SJSA1 (cell line): Measurements from ENCODE around the gene ERC2. TPM values are rescaled to one million over a fixed set of nuclear protein-coding genes. Genes with fewer than 3 reads are reported as not detected.

Experiments used
- DNase-seq, 2 experiments: peaks; one replicate each; pipeline ENCODE4 v3.0.0-alpha.2; 2015 to 2020; ENCODE audit warnings: low spot score in 2 of 2, low read depth in 1 of 2
- H3K27ac ChIP-seq: fragments of 250-450 bp; sonication (Bioruptor Pico); 2 replicates; pipeline ENCODE4 v1.5.1; 2020; ENCODE audit warnings: mild to moderate bottlenecking, moderate library complexity
- H3K27me3 ChIP-seq: fragments of 250-450 bp; sonication (Bioruptor Pico); replicated peaks from 2 replicates; pipeline ENCODE4 v1.5.1; 2020; ENCODE audit warnings: mild to moderate bottlenecking, moderate library complexity
- H3K36me3 ChIP-seq: fragments of 250-450 bp; sonication (Bioruptor Pico); 2 replicates; pipeline ENCODE4 v1.5.1; 2020; ENCODE audit warnings: mild to moderate bottlenecking
- H3K4me1 ChIP-seq: fragments of 250-450 bp; sonication (Bioruptor Pico); replicated peaks from 2 replicates; pipeline ENCODE4 v1.6.1; 2021; ENCODE audit warnings: mild to moderate bottlenecking
- H3K4me3 ChIP-seq: fragments of 250-450 bp; sonication (Bioruptor Pico); 2 replicates; pipeline ENCODE4 v1.5.1; 2020; ENCODE audit warnings: mild to moderate bottlenecking
- H3K9me3 ChIP-seq: fragments of 250-450 bp; sonication (Bioruptor Pico); replicated peaks from 2 replicates; pipeline ENCODE4 v1.5.1; 2020; ENCODE audit warnings: mild to moderate bottlenecking
- total RNA-seq: library from RNA; depleted of rRNA; stranded (reverse); fragments of >200 nt; shearing (Covaris generic); gene quantifications from 2 replicates; pipeline ENCODE4 v1.2.3, GENCODE V29; 2014

ERC2 gene
- total RNA-seq, 1 experiment from 2014 or later = 0.13 TPM

GRCh38 chr3:56304069-56304468 is 164.2 kb downstream of the ERC2 start:
- Histone ChIP-seq H3K27me3 (no peaks in the 10 kb centered on the region), H3K4me3 (no peak overlapping the region), H3K4me1 (peaks cover 5% of the 10 kb centered on the region), H3K36me3 (no peaks in the 10 kb centered on the region), H3K27ac (no peak overlapping the region), H3K9me3 (no peaks in the 10 kb centered on the region)
- no peak for DNase-seq

- H3K27me3 ChIP-seq = no peaks in the 10 kb centered on the region
- H3K27ac ChIP-seq = no peak overlapping the region
- H3K9me3 ChIP-seq = no peaks in the 10 kb centered on the region
- H3K4me3 ChIP-seq = no peak overlapping the region
- peak; percentile 28 to 49 for DNase-seq
- no peaks in the 10 kb centered on the region for H3K36me3 ChIP-seq
- peaks cover 5% of the 10 kb centered on the region for H3K4me1 ChIP-seq
These were observed 164.8 kb downstream of the ERC2 start for GRCh38 chr3:56303487-56303886.

- Histone ChIP-seq H3K9me3 (no peaks in the 10 kb centered on the region), H3K36me3 (no peaks in the 10 kb centered on the region), H3K27me3 (no peaks in the 10 kb centered on the region), H3K27ac (no peak overlapping the region), H3K4me1 (peaks cover 5% of the 10 kb centered on the region), H3K4me3 (no peak overlapping the region)
- DNase-seq = no peak
These were observed 165.8 kb downstream of the ERC2 start for GRCh38 chr3:56302417-56302816.

- H3K9me3 ChIP-seq = no peaks in the 10 kb centered on the region
- no peaks in the 10 kb centered on the region for H3K36me3 ChIP-seq
- no peaks in the 10 kb centered on the region for H3K27me3 ChIP-seq
- no peak overlapping the region for H3K4me3 ChIP-seq
- no peak overlapping the region for H3K27ac ChIP-seq
- DNase-seq = no peak
- H3K4me1 ChIP-seq = no peaks in the 10 kb centered on the region
These were observed 170.9 kb downstream of the ERC2 start for GRCh38 chr3:56297281-56297840.

- no peaks in the 10 kb centered on the region for H3K9me3 ChIP-seq
- no peaks in the 10 kb centered on the region for H3K36me3 ChIP-seq
- H3K4me1 ChIP-seq = peaks cover 6% of the 10 kb centered on the region
- no peak for DNase-seq
- no peak overlapping the region for H3K27ac ChIP-seq
- H3K27me3 ChIP-seq = no peaks in the 10 kb centered on the region
- H3K4me3 ChIP-seq = no peak overlapping the region
These were observed 171.9 kb downstream of the ERC2 start for GRCh38 chr3:56296361-56296760.

GRCh38 chr3:56295161-56295560 is 173.1 kb downstream of the ERC2 start:
- DNase-seq = no peak
- no peak overlapping the region for H3K27ac ChIP-seq

GRCh38 chr3:56294286-56294685 is 174.0 kb downstream of the ERC2 start:
- Histone ChIP-seq H3K9me3 (no peaks in the 10 kb centered on the region), H3K27ac (no peak overlapping the region), H3K27me3 (no peaks in the 10 kb centered on the region), H3K4me3 (no peak overlapping the region), H3K4me1 (peaks cover 14% of the 10 kb centered on the region), H3K36me3 (no peaks in the 10 kb centered on the region)
- no peak for DNase-seq

More at GRCh38 chr3:56295161-56295560, 173.1 kb downstream of the ERC2 start:
- peaks cover 14% of the 10 kb centered on the region for H3K4me1 ChIP-seq
- no peaks in the 10 kb centered on the region for H3K9me3 ChIP-seq
- no peaks in the 10 kb centered on the region for H3K27me3 ChIP-seq
- no peak overlapping the region for H3K4me3 ChIP-seq
- H3K36me3 ChIP-seq = no peaks in the 10 kb centered on the region

- Histone ChIP-seq H3K27me3 (no peaks in the 10 kb centered on the region), H3K4me1 (peaks cover 14% of the 10 kb centered on the region), H3K9me3 (no peaks in the 10 kb centered on the region), H3K36me3 (no peaks in the 10 kb centered on the region), H3K4me3 (no peak overlapping the region), H3K27ac (peak overlapping the region; percentile 36)
- DNase-seq = peak in 1 of 2 experiments; percentile 9
These were observed 176.3 kb downstream of the ERC2 start for GRCh38 chr3:56291953-56292352.

GRCh38 chr3:56291244-56291680 is 177.0 kb downstream of the ERC2 start:
- no peaks in the 10 kb centered on the region for H3K36me3 ChIP-seq
- H3K4me1 ChIP-seq = peaks cover 14% of the 10 kb centered on the region
- no peaks in the 10 kb centered on the region for H3K9me3 ChIP-seq
- H3K27ac ChIP-seq = peak overlapping the region; percentile 36; the same call in 1 of the 2 replicates
- DNase-seq = peak; percentile 62 to 85
- H3K4me3 ChIP-seq = no peak overlapping the region
- no peaks in the 10 kb centered on the region for H3K27me3 ChIP-seq

- no peaks in the 10 kb centered on the region for H3K9me3 ChIP-seq
- no peak for DNase-seq
- no peak overlapping the region for H3K27ac ChIP-seq
- H3K36me3 ChIP-seq = no peaks in the 10 kb centered on the region
- H3K4me1 ChIP-seq = peaks cover 14% of the 10 kb centered on the region
- H3K4me3 ChIP-seq = no peak overlapping the region
- no peaks in the 10 kb centered on the region for H3K27me3 ChIP-seq
These were observed 177.9 kb downstream of the ERC2 start for GRCh38 chr3:56290374-56290773.

GRCh38 chr3:56288258-56288657 is 180.0 kb downstream of the ERC2 start:
- H3K27me3 ChIP-seq = no peaks in the 10 kb centered on the region
- no peak overlapping the region for H3K27ac ChIP-seq
- peaks cover 15% of the 10 kb centered on the region for H3K4me1 ChIP-seq
- no peak for DNase-seq
- H3K36me3 ChIP-seq = no peaks in the 10 kb centered on the region
- H3K9me3 ChIP-seq = no peaks in the 10 kb centered on the region
- no peak overlapping the region for H3K4me3 ChIP-seq

GRCh38 chr3:56282341-56282740 is 185.9 kb downstream of the ERC2 start:
- no peaks in the 10 kb centered on the region for H3K27me3 ChIP-seq
- H3K4me3 ChIP-seq = no peak overlapping the region
- peak overlapping the region; percentile 54 for H3K27ac ChIP-seq
- peaks cover 16% of the 10 kb centered on the region for H3K4me1 ChIP-seq
- no peaks in the 10 kb centered on the region for H3K36me3 ChIP-seq
- no peaks in the 10 kb centered on the region for H3K9me3 ChIP-seq
- peak; percentile 44 to 70 for DNase-seq

GRCh38 chr3:56277236-56277635 is 191.0 kb downstream of the ERC2 start:
- no peaks in the 10 kb centered on the region for H3K9me3 ChIP-seq

GRCh38 chr3:56275120-56275519 is 193.1 kb downstream of the ERC2 start:
- no peak overlapping the region for H3K27ac ChIP-seq
- H3K36me3 ChIP-seq = no peaks in the 10 kb centered on the region
- no peak overlapping the region for H3K4me3 ChIP-seq
- no peaks in the 10 kb centered on the region for H3K27me3 ChIP-seq
- no peaks in the 10 kb centered on the region for H3K9me3 ChIP-seq
- H3K4me1 ChIP-seq = no peaks in the 10 kb centered on the region
- no peak for DNase-seq

More at GRCh38 chr3:56277236-56277635, 191.0 kb downstream of the ERC2 start:
- H3K27ac ChIP-seq = no peak overlapping the region
- no peaks in the 10 kb centered on the region for H3K27me3 ChIP-seq
- peaks cover 6% of the 10 kb centered on the region for H3K4me1 ChIP-seq
- H3K36me3 ChIP-seq = no peaks in the 10 kb centered on the region
- no peak for DNase-seq
- H3K4me3 ChIP-seq = no peak overlapping the region
